Adrenal gland (tissue), 5 donors: ENCODE data around the gene RPL12.

Source experiments
- CTCF ChIP-seq, 6 experiments: fragments of 450-650 bp in 4 of 6; fragments of 200-600 bp in 2 of 6; sonication (generic) in 1 of 6; IDR thresholded peaks; 1 replicate in 5 of 6; 2 replicates in 1 of 6; pipeline versions ENCODE4 v1.5.1 to v1.8.0; 2016 to 2021; ENCODE audit warnings: antibody characterized with exemption in 6 of 6, mild to moderate bottlenecking in 2 of 6, moderate library complexity in 1 of 6
- POLR2A ChIP-seq, 2 donors: fragments of 450-650 bp; IDR thresholded peaks; one replicate each; pipeline ENCODE4 v1.6.1; 2017; ENCODE audit warnings: antibody characterized with exemption in 2 of 2, mild to moderate bottlenecking in 2 of 2, moderate library complexity in 1 of 2
- donor health status: DM: no; HTN: no; CAD: no.

DNA sequence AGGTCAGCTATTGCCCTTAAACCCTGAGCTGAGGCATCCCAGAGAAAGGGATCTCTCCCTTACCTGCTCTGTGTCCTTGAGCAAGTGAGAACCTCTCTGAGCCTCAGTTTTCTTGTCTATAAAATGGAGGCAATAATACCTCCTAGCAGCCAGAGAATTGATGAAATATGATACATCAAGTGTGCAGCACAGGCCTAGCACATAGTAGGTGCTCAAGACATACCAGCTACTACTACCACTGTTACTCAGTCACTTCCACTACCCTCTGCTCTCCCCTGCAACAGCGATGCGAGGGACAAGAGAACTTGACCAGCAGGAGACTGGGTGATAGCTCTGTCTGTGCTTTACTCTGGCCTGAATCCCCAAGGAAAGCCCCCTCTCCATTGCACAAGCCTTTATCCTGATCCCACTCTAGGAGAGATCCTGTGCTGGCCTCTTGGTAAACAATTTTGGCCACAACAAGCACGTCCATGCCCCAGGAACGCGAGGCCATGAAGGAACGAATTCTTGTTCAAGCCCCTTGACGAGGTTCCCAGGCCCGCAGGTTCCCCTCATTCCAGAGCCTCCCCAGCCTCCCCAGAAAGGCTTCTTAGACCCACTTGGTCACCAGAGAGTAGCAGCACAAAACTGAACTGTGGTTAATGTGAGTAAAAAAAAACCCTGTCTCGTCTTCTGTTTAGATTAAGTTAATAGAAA, 39.5 kb upstream of the RPL12 start:
- TF ChIP-seq CTCF (IDR thresholded peaks at IDR 0.05): no peak
- no peak for TF ChIP-seq POLR2A (IDR thresholded peaks at IDR 0.05)
